Keratinocyte (primary cell): ENCODE data around the gene PRLR. TPM values are rescaled to one million over a fixed set of nuclear protein-coding genes. Genes with fewer than 3 reads are reported as not detected.

ENCODE experiments used
- DNase-seq: peaks from one replicate; pipeline ENCODE4 v3.0.0-alpha.2; 2011; ENCODE audit warnings: low read depth, missing footprints, low spot score
- FAIRE-seq: peaks from 2 replicates; lab custom pipeline; 2011; peaks lifted over from hg19 to GRCh38; lab: Jason Lieb, UNC
- H2AFZ ChIP-seq: 2 replicates; pipeline ENCODE4 v1.6.0; 2012; ENCODE audit warnings: low read length, control low read depth, inconsistent platforms; ENCODE audit not compliant: control insufficient read depth
- H3K27ac ChIP-seq: 2 replicates; pipeline ENCODE4 v1.5.1; 2011; ENCODE audit warnings: low read length; ENCODE audit not compliant: control insufficient read depth, insufficient read depth
- H3K27me3 ChIP-seq: 3 replicates; pipeline ENCODE4 v1.6.0; 2011; ENCODE audit warnings: low read length; ENCODE audit not compliant: control insufficient read depth, insufficient read depth; ENCODE audit errors: extremely low read depth
- H3K36me3 ChIP-seq, 2 experiments: 2 replicates in 1 of 2; 3 replicates in 1 of 2; pipeline ENCODE4 v1.5.1; 2011; ENCODE audit warnings: low read length in 2 of 2, mild to moderate bottlenecking in 1 of 2; ENCODE audit not compliant: control insufficient read depth in 2 of 2, insufficient read depth in 2 of 2; ENCODE audit errors: extremely low read depth in 1 of 2
- H3K4me1 ChIP-seq: 3 replicates; pipeline ENCODE4 v1.5.1; 2011; ENCODE audit warnings: low read length; ENCODE audit not compliant: control insufficient read depth, insufficient read depth; ENCODE audit errors: extremely low read depth
- H3K4me2 ChIP-seq: 3 replicates; pipeline ENCODE4 v1.6.0; 2011; ENCODE audit warnings: low read depth, low read length; ENCODE audit not compliant: control insufficient read depth, insufficient read depth; ENCODE audit errors: extremely low read depth
- H3K4me3 ChIP-seq, 3 experiments: fragments of 200-600 bp in 1 of 3; sonication (generic) in 1 of 3; 2 replicates in 2 of 3; 3 replicates in 1 of 3; pipeline ENCODE4 v1.5.1; 2011 to 2016; ENCODE audit warnings: low read length in 3 of 3, mild to moderate bottlenecking in 3 of 3, control low read depth in 2 of 3, inconsistent platforms in 1 of 3, low read depth in 1 of 3, mixed read lengths in 1 of 3, mixed run types in 1 of 3, moderate library complexity in 1 of 3; ENCODE audit not compliant: control insufficient read depth in 2 of 3, insufficient read depth in 2 of 3; ENCODE audit errors: extremely low read depth in 1 of 3
- H3K79me2 ChIP-seq: 2 replicates; pipeline ENCODE4 v1.6.0; 2012; ENCODE audit warnings: low read length; ENCODE audit not compliant: control insufficient read depth, insufficient read depth
- H3K9ac ChIP-seq: 3 replicates; pipeline ENCODE4 v1.6.0; 2011; ENCODE audit warnings: low read length; ENCODE audit not compliant: control insufficient read depth, insufficient read depth; ENCODE audit errors: extremely low read depth
- H3K9me1 ChIP-seq: 3 replicates; pipeline ENCODE4 v1.6.0; 2011; ENCODE audit warnings: low read length; ENCODE audit not compliant: control insufficient read depth, insufficient read depth; ENCODE audit errors: extremely low read depth
- H3K9me3 ChIP-seq: 2 replicates; pipeline ENCODE4 v1.5.1; 2012; ENCODE audit warnings: low read depth, low read length; ENCODE audit not compliant: control insufficient read depth
- H4K20me1 ChIP-seq: 3 replicates; pipeline ENCODE4 v1.6.0; 2011; ENCODE audit warnings: low read length; ENCODE audit not compliant: control insufficient read depth, insufficient read depth; ENCODE audit errors: extremely low read depth
- CTCF ChIP-seq, 3 experiments: IDR thresholded peaks in 1 of 3; conservative IDR thresholded peaks in 1 of 3; optimal IDR thresholded peaks in 1 of 3; 2 replicates in 2 of 3; 3 replicates in 1 of 3; pipeline versions ENCODE3 to v1.5.1; 2011; ENCODE audit warnings: low read length in 3 of 3, mild to moderate bottlenecking in 3 of 3, moderate library complexity in 2 of 3, control low read depth in 1 of 3, inconsistent platforms in 1 of 3; ENCODE audit not compliant: insufficient read depth in 2 of 3; ENCODE audit errors: extremely low read depth in 1 of 3
- EZH2 ChIP-seq: IDR thresholded peaks from one replicate; pipeline ENCODE4 v1.6.1; 2012; ENCODE audit warnings: inconsistent platforms, mild to moderate bottlenecking, low read length, moderate library complexity
- dilution Hi-C: fragments of 300-500 bp; cut with MboI; formaldehyde crosslinking; loops from one replicate; pipeline ENCODE4 v1.7.0; 2020; ENCODE audit warnings: low sequenced_read_pairs; ENCODE audit not compliant: extremely low pct_ligation_motif_present
- polyA plus RNA-seq, 5 experiments: library from polyadenylated mRNA; depleted of rRNA in 3 of 5; stranded (reverse) in 3 of 5; stranded (forward) in 1 of 5; unstranded in 1 of 5; fragments of >200 nt; gene quantifications; 1 replicate in 1 of 5; 2 replicates in 3 of 5; 3 replicates in 1 of 5; pipeline versions ENCODE4 v1.2.1 to v1.2.3, GENCODE V29; 2011 to 2012; ENCODE audit warnings: missing spikeins in 2 of 5, low read depth in 1 of 5, low replicate concordance in 1 of 5

The PRLR gene
- polyA plus RNA-seq, 1 donor (not counting 4 experiments of a cell fraction or from before 2014, with no cell fraction given): 0.04 TPM

GRCh38 chr5:35198686-35199085 is 31.6 kb downstream of the PRLR start:
- Histone ChIP-seq H4K20me1 (no peaks in the 10 kb centered on the region), H2AFZ (no peak overlapping the region), H3K9ac (no peak overlapping the region), H3K27me3 (no peaks in the 10 kb centered on the region), H3K4me1 (peaks cover 3% of the 10 kb centered on the region), H3K36me3 (no peaks in the 10 kb centered on the region), H3K4me2 (no peak overlapping the region), H3K4me3 (no peak overlapping the region), H3K27ac (no peak overlapping the region), H3K9me3 (no peaks in the 10 kb centered on the region), H3K79me2 (no peaks in the 10 kb centered on the region), H3K9me1 (no peaks in the 10 kb centered on the region)
- TF ChIP-seq CTCF (optimal IDR thresholded peaks at IDR 0.05 in 1 of 3, IDR thresholded peaks at IDR 0.05 in 1 of 3, conservative IDR thresholded peaks at IDR 0.05 in 1 of 3; ENCODE audit: extremely low read depth in 1 of 3, insufficient read depth in 2 of 3, low read length in 3 of 3) (no peak), EZH2 (no peak)
- no peak for FAIRE-seq
- dilution Hi-C loops: no loop called here
- DNase-seq: no peak

DNA sequence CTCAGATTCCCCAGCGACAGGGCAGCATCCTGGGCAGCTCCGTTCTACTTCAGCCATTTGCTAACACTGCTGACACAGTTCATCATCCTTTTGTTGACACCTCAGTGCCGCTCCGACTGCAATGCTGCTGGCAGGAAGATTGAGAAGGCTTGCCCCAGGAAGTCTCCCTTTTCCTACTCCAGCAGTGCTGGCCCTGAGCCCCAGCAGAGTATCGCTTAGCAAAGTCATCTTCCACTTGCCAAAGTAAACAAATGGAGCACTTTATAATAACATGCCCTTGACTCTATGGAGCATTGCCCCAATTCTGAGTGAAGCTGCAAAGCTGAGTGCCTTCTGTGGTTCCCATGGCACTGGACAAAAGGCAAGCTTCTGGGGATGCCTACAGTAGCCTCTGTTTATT is 32.2 kb downstream of the PRLR start:
- H3K9me3 ChIP-seq: no peaks in the 10 kb centered on the region
- dilution Hi-C loops: no loop called here
- no peak overlapping the region for H3K9ac ChIP-seq
- TF ChIP-seq CTCF (optimal IDR thresholded peaks at IDR 0.05 in 1 of 3, IDR thresholded peaks at IDR 0.05 in 1 of 3, conservative IDR thresholded peaks at IDR 0.05 in 1 of 3; ENCODE audit: extremely low read depth in 1 of 3, insufficient read depth in 2 of 3, low read length in 3 of 3): no peak
- no peak for TF ChIP-seq EZH2
- no peaks in the 10 kb centered on the region for H3K27me3 ChIP-seq
- no peak for DNase-seq
- no peak for FAIRE-seq
- no peak overlapping the region for H3K4me2 ChIP-seq
- no peak overlapping the region for H2AFZ ChIP-seq
- peaks cover 3% of the 10 kb centered on the region for H3K4me1 ChIP-seq
- H3K36me3 ChIP-seq: no peaks in the 10 kb centered on the region
- no peak overlapping the region for H3K27ac ChIP-seq
- H3K4me3 ChIP-seq: no peak overlapping the region
- H4K20me1 ChIP-seq: no peaks in the 10 kb centered on the region
- no peaks in the 10 kb centered on the region for H3K9me1 ChIP-seq
- no peaks in the 10 kb centered on the region for H3K79me2 ChIP-seq
